HTERT RPE-1 (cell line): ENCODE measurements around the gene SLC4A7.
"Not testable (repeated sequence)": the region's sequence is repeated elsewhere in the genome, so short reads cannot be mapped to it uniquely, and the experiment has no call there.

ENCODE experiments used
- in situ Hi-C: fragments of 300-500 bp; cut with MboI; formaldehyde crosslinking; loops from 4 replicates; pipeline ENCODE4 v1.14.3; 2020; ENCODE audit warnings: low sequenced_read_pairs

SLC4A7 gene

DNA sequence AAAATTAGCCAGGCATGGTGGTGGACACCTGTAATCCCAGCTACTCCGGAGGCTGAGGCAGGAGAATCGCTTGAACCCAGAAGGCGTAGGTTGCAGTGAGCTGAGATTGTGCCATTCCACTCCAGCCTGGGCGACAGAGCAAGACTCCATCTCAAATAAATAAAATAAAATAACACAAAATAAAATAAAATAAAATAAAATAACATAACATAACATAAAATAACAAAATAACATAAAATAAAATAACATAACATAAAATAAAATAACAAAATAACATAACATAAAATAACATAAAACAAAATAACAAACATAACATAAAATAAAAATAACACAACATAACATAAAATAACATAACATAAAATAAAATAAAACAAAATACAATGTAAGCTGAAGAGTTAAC lies 45.8 kb downstream of the SLC4A7 start:
- in situ Hi-C loops: not testable (repeated sequence)

DNA sequence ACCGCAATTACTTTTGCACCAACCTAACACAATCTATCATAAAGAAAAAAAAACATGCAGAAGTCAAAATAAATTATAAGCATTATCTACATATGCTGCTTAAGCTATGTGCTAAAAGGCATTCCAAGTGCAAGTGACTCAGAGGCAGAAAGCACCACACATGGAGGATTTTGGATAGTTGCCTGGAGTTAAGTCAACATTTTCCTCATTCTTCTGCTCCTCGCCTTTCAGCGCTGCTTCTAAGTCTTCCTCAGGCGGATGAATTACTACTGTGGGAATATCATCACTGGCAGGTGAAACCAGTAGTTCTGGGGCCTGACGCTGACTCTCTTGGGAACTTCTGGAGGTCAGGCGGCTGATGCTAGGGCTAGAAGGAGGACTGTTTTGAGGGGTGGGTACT lies 53.1 kb downstream of the SLC4A7 start:
- in situ Hi-C loops: no loop called here

DNA sequence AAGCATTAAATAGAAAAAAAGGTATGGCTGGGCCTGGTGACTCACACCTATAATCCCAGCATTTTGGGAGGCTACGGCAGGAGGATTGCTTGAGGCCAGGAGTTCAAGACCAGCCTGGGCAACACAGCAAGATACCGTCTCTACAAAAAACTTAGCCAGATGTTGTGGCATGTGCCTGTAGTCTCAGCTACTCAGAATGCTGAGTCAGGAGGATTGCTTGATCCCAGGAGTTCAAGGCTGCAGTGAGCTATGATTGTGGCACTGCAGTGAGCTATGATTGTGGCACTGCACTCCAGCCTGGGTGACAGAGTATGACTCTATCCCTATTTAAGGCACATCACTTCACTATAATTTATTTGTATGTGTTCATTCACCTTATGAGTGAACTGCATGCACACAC lies 54.3 kb downstream of the SLC4A7 start:
- in situ Hi-C loops: no loop called here

DNA sequence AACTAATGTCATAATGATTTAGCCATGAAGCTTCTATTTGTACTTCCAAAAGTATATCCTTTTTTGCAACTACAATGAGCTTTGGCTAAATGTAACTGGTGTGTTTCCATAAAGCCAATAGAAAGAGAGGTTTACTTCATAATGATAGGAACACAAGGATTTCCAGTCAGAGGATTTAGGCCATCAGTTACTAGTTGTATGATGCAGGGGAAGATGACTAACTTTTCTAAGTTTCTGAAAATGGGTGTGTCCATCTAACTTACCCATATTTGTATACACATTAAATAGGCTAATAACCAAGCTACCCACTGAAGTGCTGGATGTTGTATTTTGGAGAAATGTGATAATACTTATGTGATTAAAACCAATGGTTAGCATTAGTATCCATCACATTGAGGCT lies 55.7 kb downstream of the SLC4A7 start:
- in situ Hi-C loops: no loop called here

DNA sequence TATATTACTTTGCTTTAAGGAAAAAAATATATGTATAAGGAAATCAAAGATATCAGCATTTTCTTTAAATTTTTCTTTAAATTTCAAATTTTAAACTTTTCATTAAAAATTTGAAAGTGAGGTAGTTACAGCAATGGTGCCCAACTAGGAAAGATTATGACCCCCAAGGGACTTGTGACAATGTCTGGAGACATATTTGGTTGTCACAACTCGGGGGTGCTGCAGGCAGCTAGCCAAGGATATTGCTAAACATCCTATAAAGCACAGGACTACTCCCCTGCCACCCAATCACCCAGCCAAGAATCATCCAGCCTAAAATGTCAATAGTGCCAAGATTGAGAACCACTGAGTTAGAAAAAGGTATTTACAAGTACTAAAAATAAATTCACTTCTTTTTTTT lies 57.3 kb downstream of the SLC4A7 start:
- in situ Hi-C loops: no loop called here

DNA sequence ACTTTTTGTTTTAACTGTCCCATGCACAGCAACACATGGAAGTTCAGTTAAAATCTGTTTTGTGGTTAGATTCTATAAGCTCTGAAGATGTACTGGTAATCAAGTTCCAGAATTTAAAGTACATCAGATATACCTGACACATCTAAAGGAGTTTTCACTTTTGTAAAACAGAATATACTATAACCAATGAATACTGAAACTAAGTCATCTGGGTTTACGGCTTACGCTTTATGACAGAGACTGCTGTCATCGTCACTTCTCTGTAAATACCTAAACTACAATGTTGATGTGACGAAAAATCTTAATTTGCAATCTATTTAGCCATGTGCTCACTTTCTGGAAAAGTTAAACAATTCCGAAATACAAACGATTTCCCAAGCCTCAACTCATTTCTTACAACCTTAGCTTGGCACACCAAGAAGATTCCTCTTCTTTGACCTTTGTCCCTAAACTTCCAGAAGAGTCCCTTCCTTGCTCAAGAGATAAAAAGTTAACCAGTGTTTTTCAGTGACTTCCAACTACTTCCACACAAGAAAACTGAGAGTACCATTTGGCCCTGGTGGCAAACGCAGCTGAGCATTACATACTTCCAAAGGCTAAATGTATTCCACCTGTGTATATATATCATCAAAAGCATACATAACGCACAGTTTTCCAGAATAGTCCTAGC lies 58.2 kb downstream of the SLC4A7 start:
- in situ Hi-C loops: no loop called here

DNA sequence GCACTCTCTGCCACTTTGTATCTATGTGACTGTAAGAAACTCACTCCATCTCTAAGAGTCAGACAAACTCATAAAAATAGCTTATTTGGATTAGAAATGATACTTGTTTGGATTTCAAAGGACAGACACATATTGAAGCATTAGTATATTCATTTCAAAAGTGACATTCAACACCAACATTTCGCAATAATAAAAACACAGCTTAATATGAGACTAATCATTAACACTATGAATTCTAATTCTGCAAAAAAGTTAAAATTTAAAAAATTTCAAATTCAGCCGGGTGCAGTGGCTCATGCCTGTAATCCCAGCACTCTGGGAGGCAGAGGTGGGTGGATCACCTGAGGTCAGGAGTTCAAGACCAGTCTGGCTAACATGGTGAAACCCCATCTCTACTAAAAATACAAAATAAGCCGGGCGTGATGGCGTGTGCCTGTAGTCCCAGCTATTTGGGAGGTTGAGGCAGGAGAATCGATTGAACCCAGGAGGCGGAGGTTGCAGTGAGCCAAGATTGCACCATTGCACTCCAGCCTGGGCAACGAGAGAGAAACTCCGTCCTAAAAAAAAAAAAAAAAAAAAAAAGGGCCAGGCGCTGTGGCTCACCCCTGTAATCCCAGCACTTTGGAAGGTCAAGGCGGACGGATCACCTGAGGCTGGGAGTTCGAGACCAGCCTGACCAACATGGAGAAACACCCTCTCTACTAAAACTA lies 59.2 kb downstream of the SLC4A7 start:
- in situ Hi-C loops: not testable (repeated sequence)

DNA sequence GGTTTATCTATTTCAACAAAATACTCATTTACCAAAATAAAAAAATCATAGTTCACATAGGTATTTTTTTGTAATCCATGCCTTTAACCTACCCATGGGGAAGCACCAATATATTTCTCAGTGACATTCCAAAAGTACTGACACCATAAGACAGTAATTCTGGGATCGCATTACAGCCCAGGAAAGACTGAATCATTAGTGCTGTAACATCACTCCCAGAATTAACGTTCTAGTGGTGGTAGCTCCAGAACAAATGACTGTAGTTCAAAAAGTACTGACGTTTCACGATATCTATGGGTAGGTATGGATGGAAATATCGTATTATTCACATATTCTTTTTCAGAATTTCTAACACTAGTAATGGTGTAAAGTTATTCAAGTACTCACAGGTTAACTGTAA lies 60.7 kb downstream of the SLC4A7 start:
- in situ Hi-C loops: no loop called here

DNA sequence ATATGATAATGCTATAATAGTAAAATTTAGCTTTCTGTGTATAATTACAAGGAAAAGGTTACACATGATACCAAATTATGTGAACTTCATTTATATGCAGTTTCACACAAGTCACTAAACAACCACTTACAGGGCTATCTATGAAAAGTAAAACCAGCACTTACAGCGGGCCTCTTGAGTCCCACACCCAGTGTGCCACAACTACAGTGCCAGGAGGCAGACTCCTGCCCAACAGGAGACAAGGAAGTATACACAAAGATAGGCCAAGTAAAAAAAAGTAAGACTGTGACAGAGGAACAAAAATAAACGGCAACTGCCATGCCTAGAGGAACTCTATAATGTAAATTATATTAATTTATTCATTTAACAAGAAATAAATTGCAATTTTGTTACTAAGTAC lies 61.6 kb downstream of the SLC4A7 start:
- in situ Hi-C loops: no loop called here

DNA sequence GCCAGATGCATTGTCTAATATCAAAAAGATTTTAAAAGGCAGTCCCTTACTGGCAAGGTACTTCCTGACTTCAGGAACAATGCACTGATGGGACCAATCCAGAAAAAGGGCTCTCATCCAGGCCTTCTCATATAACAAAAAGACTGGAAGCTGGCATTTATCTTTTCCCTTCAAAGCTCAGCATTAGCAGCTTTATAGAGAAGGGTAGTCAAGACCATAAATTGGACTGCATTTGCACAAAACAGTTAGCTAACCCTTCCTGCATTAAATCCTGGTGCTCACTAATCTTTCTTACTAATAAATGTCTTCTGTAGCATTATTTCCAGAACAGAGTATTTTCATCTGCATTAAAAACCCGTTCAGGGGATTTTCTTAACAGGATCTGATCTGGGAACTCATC lies 69.0 kb downstream of the SLC4A7 start:
- in situ Hi-C loops: no loop called here

DNA sequence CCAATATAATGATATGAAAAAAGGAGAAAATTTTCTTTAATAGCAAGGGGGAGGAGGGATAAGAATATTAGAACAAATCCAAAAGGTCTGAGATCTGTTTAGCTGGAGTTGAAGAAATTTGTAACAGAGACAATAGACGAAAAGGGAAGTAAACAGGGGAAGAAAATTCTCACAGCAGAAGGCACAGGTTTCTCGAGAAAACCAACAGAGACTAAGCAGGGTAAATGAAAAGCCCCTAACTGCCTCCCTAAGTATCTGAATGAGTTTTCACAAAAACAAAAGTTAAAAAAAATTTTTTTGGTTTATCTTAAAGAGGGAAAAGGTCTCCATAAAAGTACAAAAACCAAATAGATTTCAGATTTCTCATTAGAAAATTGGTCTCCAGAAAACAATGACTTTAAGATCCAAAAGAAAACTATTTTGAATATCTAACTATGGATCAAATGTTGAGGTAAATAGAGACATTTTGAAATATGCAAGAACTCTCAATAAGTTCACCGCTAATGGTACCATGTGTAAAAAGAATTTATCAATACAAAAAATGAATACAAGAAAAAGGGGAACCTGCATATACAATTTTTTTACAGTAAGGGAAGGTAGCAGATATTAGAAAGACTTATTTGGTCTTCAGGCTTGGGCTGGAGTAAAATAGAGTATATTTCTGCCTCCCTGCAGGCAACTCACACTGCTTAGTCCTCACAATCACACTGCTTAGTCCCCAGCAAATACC lies 91.1 kb downstream of the SLC4A7 start:
- in situ Hi-C loops: no loop called here

DNA sequence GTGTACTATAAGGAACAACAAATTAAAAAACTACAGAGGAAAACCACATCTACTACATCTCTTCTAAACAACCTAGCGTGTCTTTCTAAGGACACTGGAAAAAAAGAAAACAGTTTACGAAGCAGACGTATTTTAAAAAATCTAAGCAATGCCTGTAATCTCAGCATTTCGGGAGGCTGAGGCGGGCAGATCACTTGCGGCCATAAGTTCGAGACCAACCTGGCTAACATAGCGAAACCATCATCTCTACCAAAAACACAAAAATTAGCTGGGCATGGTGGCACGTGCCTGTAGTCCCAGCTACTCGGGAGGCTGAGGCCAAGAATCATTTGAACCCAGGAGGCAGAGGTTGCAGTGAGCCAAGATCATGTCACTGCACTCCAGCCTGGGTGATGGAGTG lies 91.8 kb downstream of the SLC4A7 start:
- in situ Hi-C loops: not testable (repeated sequence)

DNA sequence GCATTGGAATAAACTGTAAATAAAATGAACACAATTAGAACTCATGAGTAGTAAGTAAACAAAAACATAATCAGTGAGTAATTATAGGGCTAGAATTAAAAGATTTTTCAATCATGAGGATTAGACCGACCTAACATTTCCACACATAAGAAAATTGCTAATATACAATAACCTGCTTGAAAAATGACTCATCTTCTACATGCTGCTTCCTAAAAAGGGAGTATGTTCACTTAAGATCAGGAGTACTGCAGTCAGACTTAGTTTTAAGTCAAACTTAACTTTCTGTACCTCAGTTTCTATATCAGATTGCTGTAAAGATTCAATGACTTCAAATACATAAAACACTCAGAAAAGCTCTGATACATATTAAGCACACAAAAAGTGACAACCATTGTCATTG lies 92.4 kb downstream of the SLC4A7 start:
- in situ Hi-C loops: no loop called here

DNA sequence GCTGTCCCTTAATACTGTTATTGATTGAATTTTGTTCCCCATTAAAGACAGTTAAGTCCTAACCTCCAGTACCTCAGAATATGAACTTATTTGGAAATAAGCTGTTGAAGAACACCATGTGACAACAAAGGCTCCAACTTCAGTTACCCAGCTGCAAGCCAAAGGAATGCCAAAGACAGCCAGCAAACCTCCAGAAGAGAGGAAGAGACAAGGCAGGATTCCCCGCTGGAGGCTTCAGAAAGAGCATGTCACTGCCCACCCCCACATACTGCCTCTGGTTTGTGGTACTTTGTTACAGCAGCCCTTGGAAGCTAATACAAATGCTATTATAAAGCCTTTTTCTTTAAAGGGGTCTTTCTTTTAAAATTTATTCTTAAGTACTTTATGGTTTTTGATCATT lies 96.6 kb downstream of the SLC4A7 start:
- in situ Hi-C loops: no loop called here

DNA sequence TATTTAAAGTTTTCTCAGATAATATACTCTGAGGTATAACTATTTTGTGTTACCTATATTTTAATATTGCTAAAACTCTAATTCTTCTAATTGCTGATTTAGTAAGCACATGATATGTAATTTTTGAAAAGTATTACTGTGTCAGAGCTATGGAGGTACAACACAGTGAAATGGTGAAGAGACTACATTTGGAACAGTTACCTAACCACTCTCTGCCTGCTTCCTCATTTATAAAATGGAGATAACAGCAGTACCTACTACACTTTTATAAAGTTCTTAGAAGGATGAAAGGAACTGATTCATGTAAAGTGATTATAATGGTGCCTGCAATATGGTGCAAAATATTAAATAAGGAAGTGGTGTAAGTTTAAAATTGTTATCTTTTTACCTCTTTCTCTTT lies 98.7 kb downstream of the SLC4A7 start:
- in situ Hi-C loops: no loop called here

DNA sequence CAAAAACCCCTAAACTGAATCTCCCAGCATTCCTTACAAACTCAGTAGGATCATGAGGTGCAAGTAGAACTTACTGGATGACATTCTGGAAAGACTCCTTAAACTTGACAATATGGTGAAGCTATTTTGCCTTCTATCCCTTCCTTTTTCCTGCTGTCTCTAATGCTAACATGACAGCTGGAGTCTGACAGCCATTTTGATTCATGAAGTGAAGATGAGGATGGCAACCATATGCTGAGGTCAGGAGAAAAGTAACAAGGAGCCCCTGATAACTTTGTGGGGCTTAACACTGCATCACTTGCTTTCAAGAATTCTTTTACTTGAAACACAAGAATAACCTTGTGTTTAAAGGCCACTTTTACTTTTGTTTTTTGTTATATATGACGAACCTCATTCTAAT lies 100.0 kb downstream of the SLC4A7 start:
- in situ Hi-C loops: no loop called here

DNA sequence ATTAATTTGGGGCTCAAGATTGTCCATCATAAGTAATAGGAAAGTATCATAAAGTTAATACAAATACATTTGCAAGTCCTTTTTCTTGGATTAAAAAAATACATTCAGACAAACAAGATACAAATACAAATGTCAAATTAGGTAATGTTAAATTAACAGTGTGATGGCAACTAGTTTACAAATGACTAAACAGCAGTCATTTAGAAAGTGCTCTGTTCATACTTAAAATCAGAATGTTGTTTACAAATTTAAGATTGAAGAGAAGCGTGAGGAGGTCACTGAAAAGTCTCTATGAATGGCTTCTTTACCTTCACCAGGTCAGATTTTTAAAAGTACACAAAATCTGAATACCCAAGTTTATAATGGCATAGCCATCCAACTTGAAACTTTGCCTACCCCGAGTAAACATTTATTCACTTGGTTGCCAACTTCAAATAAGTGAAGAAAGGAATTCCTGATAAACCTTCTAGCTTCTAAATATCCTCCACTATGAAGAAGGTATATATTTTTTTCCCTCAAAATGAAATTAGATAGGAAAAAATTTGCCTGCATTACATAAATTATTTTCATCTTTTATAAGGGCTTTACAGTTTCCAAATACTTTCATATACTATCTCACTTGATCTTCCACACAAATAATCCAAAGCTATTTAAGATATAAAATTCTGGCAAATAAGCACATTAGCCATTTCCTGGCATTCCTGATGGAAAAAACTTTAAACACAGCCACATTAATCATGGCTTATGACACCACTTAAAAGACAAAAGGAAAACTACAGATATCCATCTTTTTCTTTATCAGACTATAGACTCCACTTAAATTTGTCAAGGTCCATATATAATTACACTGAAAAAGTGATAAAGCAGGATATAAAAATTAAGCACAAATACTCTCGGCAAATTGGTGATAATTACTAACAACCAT lies 103.5 kb downstream of the SLC4A7 start:
- in situ Hi-C loops: no loop called here

DNA sequence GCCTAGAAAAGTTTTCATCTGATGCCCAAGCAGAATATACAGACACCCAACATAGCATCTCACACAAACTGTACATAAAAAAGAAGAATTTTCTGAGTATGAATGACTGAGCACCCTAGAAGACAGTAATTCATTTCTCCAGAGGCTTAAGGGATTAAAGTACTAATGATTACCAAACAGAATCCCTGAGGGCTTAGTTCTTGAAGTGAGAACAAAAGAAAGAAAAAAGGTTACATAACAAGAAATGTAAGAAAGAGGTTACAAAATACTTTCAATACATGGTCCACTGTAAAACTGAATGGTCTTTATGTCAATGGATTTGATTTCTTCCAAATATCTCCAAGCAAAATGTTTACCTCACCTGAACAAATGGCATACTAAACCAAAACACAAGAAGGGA lies 105.9 kb downstream of the SLC4A7 start:
- in situ Hi-C loops: no loop called here

DNA sequence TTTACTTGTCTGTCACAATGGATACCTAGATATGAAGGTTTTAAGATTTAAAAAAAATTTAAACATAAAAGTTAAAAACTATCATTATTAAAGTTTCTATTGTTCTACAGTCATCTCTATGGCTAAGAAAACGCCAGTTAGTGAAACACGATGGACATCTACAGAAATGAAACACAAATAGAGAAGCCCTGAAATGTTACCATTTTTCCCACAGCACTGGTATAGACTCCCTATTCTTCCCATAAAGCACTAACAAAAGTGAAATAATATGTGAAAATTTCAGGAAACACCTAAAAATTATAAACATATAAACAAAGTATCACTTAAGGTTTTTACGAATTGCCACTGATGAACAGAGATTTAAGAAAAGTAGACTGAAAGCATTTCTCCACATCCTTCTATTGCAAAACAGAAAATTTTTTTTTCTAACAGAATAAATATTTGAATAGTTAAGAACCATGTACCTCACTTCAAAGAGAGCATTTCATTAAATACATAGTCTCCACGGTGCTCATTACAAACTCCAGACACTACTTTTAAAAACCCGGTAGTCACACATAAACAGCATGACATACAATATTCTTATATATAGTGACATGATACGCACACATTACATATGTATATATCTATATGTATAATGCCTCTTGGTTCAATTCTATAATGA lies 107.9 kb downstream of the SLC4A7 start:
- in situ Hi-C loops: no loop called here

DNA sequence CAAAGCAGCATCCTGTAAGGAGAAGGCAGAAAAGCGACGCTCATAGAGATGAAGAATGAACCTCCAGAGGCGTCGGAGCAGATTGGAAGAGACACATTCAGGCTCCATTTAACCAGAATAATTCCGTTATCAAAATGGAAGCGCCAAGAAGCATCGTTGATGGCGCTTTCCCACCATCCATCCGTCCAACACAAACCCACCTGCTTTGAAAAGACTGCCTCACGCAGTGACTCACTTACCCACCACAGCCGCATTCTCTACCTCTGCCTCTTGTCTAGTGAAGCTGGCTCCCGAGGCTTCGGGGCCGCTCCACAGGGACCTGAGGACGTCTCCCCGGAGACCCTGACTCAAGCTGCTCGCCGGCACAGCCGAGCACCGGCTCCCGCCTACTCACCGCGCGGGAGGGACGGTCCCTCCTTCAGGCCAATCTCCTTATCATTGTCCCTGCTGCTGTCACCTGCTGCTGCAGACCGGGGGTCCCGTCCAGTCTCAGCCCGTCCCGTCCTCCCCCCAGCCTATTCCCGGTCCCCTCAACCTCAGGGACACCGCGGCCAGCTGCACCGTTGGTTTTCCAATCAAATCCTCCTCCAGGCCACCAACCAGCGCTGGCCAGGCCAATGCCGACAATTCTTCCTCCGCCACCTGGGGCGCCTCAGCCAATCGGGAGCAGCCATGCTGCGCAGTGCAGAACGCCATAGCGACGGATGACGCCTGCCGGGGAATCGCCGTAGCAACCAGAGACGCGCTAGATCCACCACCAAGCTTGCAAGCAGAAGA lies 115.2 kb downstream of the SLC4A7 start, which contains the start of gene NEK10:
NEK10 (minus strand) TSS at position 553 of the 777 bp plus-strand sequence. CDS start 16,501 bp downstream, outside the sequence.
- in situ Hi-C loops: no loop called here
